H9 (cell line): ENCODE results near the gene MKI67. TPM values are rescaled to one million over a fixed set of nuclear protein-coding genes. Genes with fewer than 3 reads are reported as not detected.

Source experiments
- DNase-seq: peaks from one replicate; pipeline ENCODE4 v3.0.0-alpha.2; 2017
- H2AFZ ChIP-seq: one replicate; pipeline ENCODE4 v1.6.1; 2013; ENCODE audit warnings: mild to moderate bottlenecking, low read length, control low read depth, moderate library complexity
- H2AK5ac ChIP-seq: 2 replicates; pipeline ENCODE4 v1.6.1; 2013; ENCODE audit warnings: low read length, control low read depth, mixed read lengths; ENCODE audit not compliant: insufficient read length
- H2BK120ac ChIP-seq: one replicate; pipeline ENCODE4 v1.6.1; 2013; ENCODE audit warnings: low read depth, mild to moderate bottlenecking, low read length, control low read depth, inconsistent platforms; ENCODE audit not compliant: poor library complexity, severe bottlenecking
- H2BK12ac ChIP-seq: 2 replicates; pipeline ENCODE4 v1.6.1; 2013; ENCODE audit warnings: low read length, control low read depth, mixed read lengths, low read depth; ENCODE audit not compliant: insufficient read length
- H2BK15ac ChIP-seq: 2 replicates; pipeline ENCODE4 v1.6.1; 2013; ENCODE audit warnings: low read depth, low read length, control low read depth
- H2BK20ac ChIP-seq: one replicate; pipeline ENCODE4 v1.6.1; 2013; ENCODE audit warnings: low read depth, mild to moderate bottlenecking, low read length, control low read depth, inconsistent platforms; ENCODE audit not compliant: poor library complexity, severe bottlenecking
- H2BK5ac ChIP-seq: 2 replicates; pipeline ENCODE4 v1.6.1; 2013; ENCODE audit warnings: low read length, control low read depth, mixed read lengths; ENCODE audit not compliant: insufficient read length
- H3K14ac ChIP-seq: 2 replicates; pipeline ENCODE4 v1.6.1; 2013; ENCODE audit warnings: low read length, control low read depth; ENCODE audit not compliant: insufficient read depth
- H3K18ac ChIP-seq: 2 replicates; pipeline ENCODE4 v1.6.1; 2013; ENCODE audit warnings: low read depth, mild to moderate bottlenecking, mixed read lengths, low read length, control low read depth; ENCODE audit not compliant: insufficient read length
- H3K23ac ChIP-seq: 2 replicates; pipeline ENCODE4 v1.6.1; 2013; ENCODE audit warnings: low read length, control low read depth, mixed read lengths, low read depth; ENCODE audit not compliant: insufficient read length
- H3K23me2 ChIP-seq: 2 replicates; pipeline ENCODE4 v1.6.1; 2013; ENCODE audit warnings: low read depth, mild to moderate bottlenecking, mixed read lengths, low read length, control low read depth; ENCODE audit not compliant: insufficient read length, poor library complexity, severe bottlenecking
- H3K27ac ChIP-seq: 2 replicates; pipeline ENCODE4 v1.5.1; 2013; ENCODE audit warnings: low read length, control low read depth, mixed read lengths, low read depth; ENCODE audit not compliant: insufficient read length
- H3K27me3 ChIP-seq: 2 replicates; pipeline ENCODE4 v1.6.1; 2013; ENCODE audit warnings: low read length, control low read depth, inconsistent platforms; ENCODE audit not compliant: insufficient read depth
- H3K4ac ChIP-seq: 2 replicates; pipeline ENCODE4 v1.6.1; 2013; ENCODE audit warnings: low read depth, mild to moderate bottlenecking, control low read depth, inconsistent platforms, low read length, moderate library complexity
- H3K4me1 ChIP-seq: 2 replicates; pipeline ENCODE4 v1.6.1; 2013; ENCODE audit warnings: low read length, control low read depth, inconsistent platforms; ENCODE audit not compliant: insufficient read depth
- H3K4me2 ChIP-seq: 2 replicates; pipeline ENCODE4 v1.6.1; 2013; ENCODE audit warnings: low read length, control low read depth, mixed read lengths; ENCODE audit not compliant: insufficient read length, insufficient read depth
- H3K56ac ChIP-seq: 2 replicates; pipeline ENCODE4 v1.6.1; 2013; ENCODE audit warnings: low read depth, mild to moderate bottlenecking, mixed read lengths, low read length, control low read depth; ENCODE audit not compliant: insufficient read length
- H3K79me1 ChIP-seq: 2 replicates; pipeline ENCODE4 v1.6.1; 2013; ENCODE audit warnings: low read depth, mild to moderate bottlenecking, moderate library complexity, low read length, control low read depth, inconsistent platforms; ENCODE audit not compliant: insufficient read depth, poor library complexity, severe bottlenecking
- H3K79me2 ChIP-seq: 2 replicates; pipeline ENCODE4 v1.6.1; 2013; ENCODE audit warnings: low read length, control low read depth, inconsistent platforms; ENCODE audit not compliant: insufficient read depth
- H3K9ac ChIP-seq: 2 replicates; pipeline ENCODE4 v1.6.1; 2013; ENCODE audit warnings: low read length, control low read depth, mixed read lengths; ENCODE audit not compliant: insufficient read length; ENCODE audit errors: extremely low read depth
- H3K9me3 ChIP-seq: one replicate; pipeline ENCODE4 v1.6.1; 2013; ENCODE audit warnings: low read depth, low read length, inconsistent platforms; ENCODE audit not compliant: control insufficient read depth
- H3T11ph ChIP-seq: one replicate; pipeline ENCODE4 v1.6.1; 2013; ENCODE audit warnings: mild to moderate bottlenecking, low read length, control low read depth, inconsistent platforms
- H4K20me1 ChIP-seq: one replicate; pipeline ENCODE4 v1.6.1; 2013; ENCODE audit not compliant: control insufficient read depth, insufficient read length, insufficient read depth
- H4K5ac ChIP-seq: 2 replicates; pipeline ENCODE4 v1.6.1; 2013; ENCODE audit warnings: low read depth, mild to moderate bottlenecking, mixed read lengths, low read length, control low read depth; ENCODE audit not compliant: insufficient read length
- H4K8ac ChIP-seq: replicated peaks from 2 replicates; pipeline ENCODE4 v1.6.1; 2013; ENCODE audit warnings: low read length, control low read depth, mixed read lengths, low read depth; ENCODE audit not compliant: insufficient read length
- H4K91ac ChIP-seq: 2 replicates; pipeline ENCODE4 v1.6.1; 2013; ENCODE audit warnings: low read depth, mild to moderate bottlenecking, moderate library complexity, mixed read lengths, low read length, control low read depth; ENCODE audit not compliant: insufficient read length
- H3K27ac Mint-ChIP-seq, 3 experiments: 2 replicates in 2 of 3; 3 replicates in 1 of 3; pipeline ENCODE4 v1.8.0; 2020 to 2021; ENCODE audit warnings: mixed read lengths in 3 of 3, mild to moderate bottlenecking in 1 of 3, moderate library complexity in 1 of 3
- H3K27me3 Mint-ChIP-seq: 2 replicates; pipeline ENCODE4 v1.8.0; 2021; ENCODE audit warnings: low read depth, mild to moderate bottlenecking, moderate library complexity, mixed read lengths
- H3K36me3 Mint-ChIP-seq, 3 experiments: 2 replicates in 2 of 3; 3 replicates in 1 of 3; pipeline ENCODE4 v1.8.0; 2020 to 2021; ENCODE audit warnings: low read depth in 3 of 3, mixed read lengths in 3 of 3; ENCODE audit not compliant: insufficient read depth in 1 of 3
- H3K4me1 Mint-ChIP-seq, 2 experiments: 2 replicates each; pipeline ENCODE4 v1.8.0; 2020; ENCODE audit warnings: mixed read lengths in 2 of 2
- H3K4me3 Mint-ChIP-seq, 2 experiments: 2 replicates in 1 of 2; 3 replicates in 1 of 2; pipeline ENCODE4 v1.8.0; 2020 to 2021; ENCODE audit warnings: mild to moderate bottlenecking in 2 of 2, mixed read lengths in 2 of 2, moderate library complexity in 1 of 2
- H3K9me3 Mint-ChIP-seq, 2 experiments: 2 replicates in 1 of 2; 3 replicates in 1 of 2; pipeline ENCODE4 v1.8.0; 2020; ENCODE audit warnings: mild to moderate bottlenecking in 2 of 2, mixed read lengths in 2 of 2, moderate library complexity in 1 of 2
- CTCF ChIP-seq: fragments of 200-600 bp; sonication (generic); conservative IDR thresholded peaks from 3 replicates; pipeline ENCODE4 v1.8.0; 2021; ENCODE audit warnings: antibody characterized with exemption, mild to moderate bottlenecking
- WGBS: extraction: QIAGEN DNeasy Blood & Tissue Kit; methylation state at CpG from one replicate; pipeline ENCODE4 v1.1.7; 2013; ENCODE audit warnings: missing lambda C conversion rate, low lambda C conversion rate, mixed read lengths; ENCODE audit not compliant: insufficient read length; ENCODE audit errors: extremely low coverage; 5-methylcytosine and 5-hydroxymethylcytosine counted together
- total RNA-seq: library from RNA; stranded (reverse); gene quantifications from 2 replicates; pipeline ENCODE4 v1.2.1, GENCODE V29; 2021

Gene MKI67
- total RNA-seq, 1 experiment from 2014 or later, result 108 TPM

- no peak overlapping the region for H2AFZ ChIP-seq
- H2BK20ac ChIP-seq, result no peak overlapping the region
- no peak overlapping the region for H2BK5ac ChIP-seq
- H3K14ac ChIP-seq, result no peak overlapping the region
- no peak overlapping the region for H2AK5ac ChIP-seq
- no peak overlapping the region for H3K9ac ChIP-seq
- no peak overlapping the region for H3T11ph ChIP-seq
- H4K91ac ChIP-seq, result no peak overlapping the region
- H3K56ac ChIP-seq, result no peak overlapping the region
- H3K4ac ChIP-seq, result no peak overlapping the region
- no peak overlapping the region for H3K23ac ChIP-seq
- no peaks in the 10 kb centered on the region for H3K27me3 ChIP-seq
- H3K4me2 ChIP-seq, result no peak overlapping the region
- H3K9me3 Mint-ChIP-seq, result no peaks in the 10 kb centered on the region
- H4K5ac ChIP-seq, result no peak overlapping the region
- H2BK15ac ChIP-seq, result no peak overlapping the region
- no peak overlapping the region for H4K8ac ChIP-seq
- H3K36me3 Mint-ChIP-seq, result no peaks in the 10 kb centered on the region
- no CpG with 5 or more reads among the region's 3 CpGs for WGBS
- H3K4me1 Mint-ChIP-seq, result peaks cover 39 to 41% of the 10 kb centered on the region in 2 experiments
- no peaks in the 10 kb centered on the region for H4K20me1 ChIP-seq
- no peak overlapping the region for H3K18ac ChIP-seq
- peak; percentile 14 for DNase-seq
- H2BK120ac ChIP-seq, result no peak overlapping the region
- peaks cover 15% of the 10 kb centered on the region for H3K4me1 ChIP-seq
- TF ChIP-seq CTCF, result no peak
- no peak overlapping the region for H3K4me3 Mint-ChIP-seq
- no peaks in the 10 kb centered on the region for H3K79me1 ChIP-seq
- H3K27me3 Mint-ChIP-seq, result peaks cover 2% of the 10 kb centered on the region
- H3K27ac Mint-ChIP-seq, result no peak overlapping the region
- no peaks in the 10 kb centered on the region for H3K23me2 ChIP-seq
- H3K79me2 ChIP-seq, result no peaks in the 10 kb centered on the region
- no peak overlapping the region for H3K27ac ChIP-seq
- H2BK12ac ChIP-seq, result no peak overlapping the region
- H3K9me3 ChIP-seq, result no peaks in the 10 kb centered on the region
Observed at GRCh38 chr10:128081720-128082119, 44.5 kb downstream of the MKI67 start.
